Measurements from ENCODE around the gene NFATC2.
"Not testable (repeated sequence)": the region's sequence is repeated elsewhere in the genome, so short reads cannot be mapped to it uniquely, and the experiment has no call there.

NFATC2 gene

GRCh38 chr20:51354191-51354768 lies 188.2 kb downstream of the NFATC2 start:
- no peak for DNase-seq (ENCODE audit: low read depth)

- DNase-seq (ENCODE audit: low read depth) = no peak
These were observed 189.0 kb downstream of the NFATC2 start for GRCh38 chr20:51353491-51353890.

GRCh38 chr20:51352791-51353190 lies 189.7 kb downstream of the NFATC2 start:
- no peak for DNase-seq (ENCODE audit: low read depth)

- DNase-seq (ENCODE audit: low read depth) = no peak
These were observed 191.4 kb downstream of the NFATC2 start for GRCh38 chr20:51350941-51351631.

- DNase-seq (ENCODE audit: low read depth) = no peak
These were observed 193.6 kb downstream of the NFATC2 start for GRCh38 chr20:51348876-51349275.

- no peak for DNase-seq (ENCODE audit: low read depth)
These were observed 194.7 kb downstream of the NFATC2 start for GRCh38 chr20:51347831-51348230.

GRCh38 chr20:51346686-51347485 lies 195.6 kb downstream of the NFATC2 start:
- DNase-seq (ENCODE audit: low read depth) = no peak

- no peak for DNase-seq (ENCODE audit: low read depth)
These were observed 196.9 kb downstream of the NFATC2 start for GRCh38 chr20:51345601-51346101.

- DNase-seq (ENCODE audit: low read depth) = not testable (repeated sequence)
These were observed 198.7 kb downstream of the NFATC2 start for GRCh38 chr20:51343802-51344201.

GRCh38 chr20:51342510-51343236 lies 199.8 kb downstream of the NFATC2 start:
- no peak for DNase-seq (ENCODE audit: low read depth)

- DNase-seq (ENCODE audit: low read depth) = no peak
These were observed 200.9 kb downstream of the NFATC2 start for GRCh38 chr20:51341581-51341980.

- DNase-seq (ENCODE audit: low read depth) = no peak
These were observed 202.1 kb downstream of the NFATC2 start for GRCh38 chr20:51340451-51340840.

GRCh38 chr20:51339721-51340450 lies 202.6 kb downstream of the NFATC2 start:
- DNase-seq (ENCODE audit: low read depth) = no peak

- no peak for DNase-seq (ENCODE audit: low read depth)
These were observed 203.7 kb downstream of the NFATC2 start for GRCh38 chr20:51338692-51339440.

GRCh38 chr20:51337126-51337805 lies 205.3 kb downstream of the NFATC2 start:
- DNase-seq (ENCODE audit: low read depth) = no peak
